Osteocyte (in vitro differentiated cells): ENCODE measurements around the gene DGKD. TPM values are rescaled to one million over a fixed set of nuclear protein-coding genes. Genes with fewer than 3 reads are reported as not detected.

Experiments
- DNase-seq: peaks from one replicate; pipeline ENCODE4 v3.0.0; 2021; ENCODE audit warnings: mixed read lengths; ENCODE audit not compliant: unreplicated experiment; ENCODE audit errors: extremely low spot score
- H3K27ac Mint-ChIP-seq: one replicate; pipeline ENCODE4 v1.8.0; 2021; ENCODE audit warnings: mild to moderate bottlenecking, mixed read lengths; ENCODE audit not compliant: unreplicated experiment
- H3K27me3 Mint-ChIP-seq: one replicate; pipeline ENCODE4 v1.8.0; 2021; ENCODE audit warnings: mixed read lengths; ENCODE audit not compliant: unreplicated experiment
- H3K36me3 Mint-ChIP-seq: one replicate; pipeline ENCODE4 v1.8.0; 2021; ENCODE audit warnings: mixed read lengths; ENCODE audit not compliant: unreplicated experiment
- H3K4me1 Mint-ChIP-seq: one replicate; pipeline ENCODE4 v1.8.0; 2021; ENCODE audit warnings: mixed read lengths; ENCODE audit not compliant: unreplicated experiment
- H3K4me3 Mint-ChIP-seq: one replicate; pipeline ENCODE4 v1.8.0; 2021; ENCODE audit warnings: mild to moderate bottlenecking, moderate library complexity, mixed read lengths; ENCODE audit not compliant: unreplicated experiment
- H3K9me3 Mint-ChIP-seq: one replicate; pipeline ENCODE4 v1.8.0; 2021; ENCODE audit warnings: mixed read lengths; ENCODE audit not compliant: unreplicated experiment
- total RNA-seq: library from RNA; stranded (reverse); gene quantifications from 2 replicates; pipeline ENCODE4 v1.2.1, GENCODE V29; 2021
- TF ChIP-seq, protein P1 (sequence below): fragments of 200-600 bp; sonication (generic); IDR thresholded peaks from 2 replicates; pipeline ENCODE4 v1.5.0; 2021; ENCODE audit warnings: antibody characterized with exemption, mild to moderate bottlenecking, moderate library complexity

The DGKD gene
- total RNA-seq, 1 donor from 2014 or later, result 70.5 TPM

DNA sequence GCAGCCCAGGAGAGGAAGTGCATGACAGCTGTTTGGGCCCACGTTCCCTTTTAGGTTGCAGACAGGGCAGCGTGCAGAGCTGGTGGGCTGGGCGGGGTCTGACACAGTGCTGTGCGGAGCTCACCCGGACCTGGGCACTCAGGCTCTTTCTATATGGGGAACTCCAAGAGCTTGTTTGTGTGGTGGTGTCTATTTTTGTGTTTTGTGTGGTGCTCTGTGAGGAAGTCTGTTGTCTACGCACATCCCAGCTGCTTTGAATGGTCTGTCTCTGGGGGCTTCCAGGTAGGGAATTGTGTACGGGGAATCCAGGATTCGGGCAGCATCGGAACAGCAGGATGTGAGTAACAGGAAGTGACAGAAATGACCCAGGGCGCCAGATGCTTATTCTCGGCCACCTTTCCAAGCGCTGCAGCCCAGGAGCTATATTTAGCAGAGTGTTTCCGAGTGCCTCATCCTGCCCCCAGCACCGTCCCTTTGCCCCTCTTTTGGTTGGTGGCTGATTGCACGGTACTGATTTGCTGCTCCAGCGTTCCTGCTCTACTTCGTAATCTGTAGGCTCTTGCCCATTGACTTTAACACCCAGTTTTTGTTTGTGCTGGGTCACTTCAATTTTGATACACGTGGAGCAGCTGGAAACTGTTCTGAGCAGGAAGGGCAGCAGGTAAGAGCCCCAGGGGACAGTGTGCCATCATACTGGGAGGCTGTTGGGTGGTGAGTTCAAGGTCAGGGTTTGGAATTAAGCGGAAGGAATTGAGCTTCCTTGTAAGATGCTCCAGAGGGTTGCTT is 64.7 kb downstream of the DGKD start:
- Mint-ChIP-seq H3K9me3 (no peaks in the 10 kb centered on the region), H3K4me1 (peaks cover 84% of the 10 kb centered on the region), H3K36me3 (peaks cover 2% of the 10 kb centered on the region), H3K4me3 (no peak overlapping the region), H3K27ac (peak overlapping the region; percentile 92), H3K27me3 (no peaks in the 10 kb centered on the region)
- TF ChIP-seq, protein P1, sequence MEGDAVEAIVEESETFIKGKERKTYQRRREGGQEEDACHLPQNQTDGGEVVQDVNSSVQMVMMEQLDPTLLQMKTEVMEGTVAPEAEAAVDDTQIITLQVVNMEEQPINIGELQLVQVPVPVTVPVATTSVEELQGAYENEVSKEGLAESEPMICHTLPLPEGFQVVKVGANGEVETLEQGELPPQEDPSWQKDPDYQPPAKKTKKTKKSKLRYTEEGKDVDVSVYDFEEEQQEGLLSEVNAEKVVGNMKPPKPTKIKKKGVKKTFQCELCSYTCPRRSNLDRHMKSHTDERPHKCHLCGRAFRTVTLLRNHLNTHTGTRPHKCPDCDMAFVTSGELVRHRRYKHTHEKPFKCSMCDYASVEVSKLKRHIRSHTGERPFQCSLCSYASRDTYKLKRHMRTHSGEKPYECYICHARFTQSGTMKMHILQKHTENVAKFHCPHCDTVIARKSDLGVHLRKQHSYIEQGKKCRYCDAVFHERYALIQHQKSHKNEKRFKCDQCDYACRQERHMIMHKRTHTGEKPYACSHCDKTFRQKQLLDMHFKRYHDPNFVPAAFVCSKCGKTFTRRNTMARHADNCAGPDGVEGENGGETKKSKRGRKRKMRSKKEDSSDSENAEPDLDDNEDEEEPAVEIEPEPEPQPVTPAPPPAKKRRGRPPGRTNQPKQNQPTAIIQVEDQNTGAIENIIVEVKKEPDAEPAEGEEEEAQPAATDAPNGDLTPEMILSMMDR, result no peak
- peak; percentile 60 for DNase-seq

DNA sequence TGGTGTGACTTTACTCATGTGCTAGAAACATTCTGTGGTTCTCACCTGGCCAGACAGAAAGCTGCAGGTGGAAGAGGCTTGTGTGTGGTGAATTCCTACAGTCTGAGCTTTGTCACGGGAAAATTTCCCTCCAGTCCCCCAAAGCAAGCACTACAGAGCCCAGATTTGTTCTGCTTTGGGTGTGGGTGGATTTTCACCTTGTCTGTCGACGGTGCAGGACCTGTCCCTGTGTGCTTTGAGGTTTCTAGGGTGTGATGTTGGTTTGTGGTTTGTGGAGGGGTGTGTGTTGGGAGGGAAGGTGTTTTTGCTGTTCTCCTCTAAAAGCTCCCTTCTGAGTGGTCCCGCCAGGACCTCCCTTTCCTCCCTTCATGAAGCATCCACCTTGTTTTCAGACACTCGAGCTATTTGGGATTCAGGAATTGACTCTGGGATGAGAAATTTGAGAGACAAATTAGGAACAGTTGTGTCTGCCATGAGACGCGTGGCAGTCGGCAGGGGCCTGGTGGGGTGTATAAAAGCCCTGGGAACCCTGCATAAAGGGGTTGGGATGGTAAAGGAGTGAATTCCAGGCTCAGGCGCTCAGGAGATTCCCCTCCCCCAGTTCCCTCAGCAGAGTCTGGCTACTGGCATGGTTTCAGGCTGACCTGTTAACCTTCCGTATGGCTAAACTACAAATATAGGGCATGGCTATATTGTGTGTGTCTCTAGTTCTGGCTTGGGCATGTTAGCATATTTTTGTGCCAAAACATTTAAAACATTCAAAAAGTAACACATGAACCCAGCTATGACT is 65.5 kb downstream of the DGKD start:
- Mint-ChIP-seq H3K9me3 (no peaks in the 10 kb centered on the region), H3K36me3 (peaks cover 4% of the 10 kb centered on the region), H3K4me1 (peaks cover 81% of the 10 kb centered on the region), H3K4me3 (peak overlapping the region; percentile 10), H3K27me3 (no peaks in the 10 kb centered on the region), H3K27ac (peak overlapping the region; percentile 92)
- DNase-seq, result peak; percentile 44
- TF ChIP-seq, protein P1, result no peak

DNA sequence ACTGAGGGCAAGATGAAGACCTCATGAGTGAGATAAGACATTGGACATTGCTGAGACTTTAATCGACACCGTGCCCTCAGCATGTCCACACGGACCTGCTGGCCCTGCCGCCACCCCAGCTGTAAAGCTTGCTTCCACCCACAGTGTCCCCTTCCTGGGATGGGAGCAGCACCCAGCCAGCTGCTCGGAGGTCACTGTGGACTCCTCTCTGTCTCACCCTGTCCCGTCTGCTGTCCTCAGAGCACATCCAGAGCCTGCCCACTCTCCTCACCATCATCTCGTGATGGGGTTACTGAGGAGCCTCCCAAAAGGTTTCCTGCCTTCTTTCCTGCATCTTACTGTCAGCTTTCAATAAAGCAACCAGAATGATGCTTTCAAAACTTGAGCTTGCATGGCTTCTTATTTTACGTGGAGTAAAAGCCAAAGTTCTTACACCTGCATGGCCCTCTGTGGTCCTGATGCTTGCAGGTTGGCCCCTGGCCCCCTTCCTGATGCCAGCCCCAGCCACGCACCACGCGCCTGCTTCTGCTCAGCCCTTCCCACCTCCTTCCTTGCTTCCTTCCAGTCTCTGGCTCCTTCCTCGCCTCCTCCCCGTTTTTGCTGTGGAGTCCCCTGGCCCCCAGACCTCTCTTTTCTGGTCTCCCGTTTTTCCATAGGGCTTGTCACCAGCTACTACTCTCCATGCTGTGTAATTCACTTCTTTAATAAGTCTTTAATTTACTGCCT is 67.0 kb downstream of the DGKD start:
- peak; percentile 57 for DNase-seq
- peak overlapping the region; percentile 92 for H3K27ac Mint-ChIP-seq
- H3K4me1 Mint-ChIP-seq, result peaks cover 75% of the 10 kb centered on the region
- no peaks in the 10 kb centered on the region for H3K9me3 Mint-ChIP-seq
- TF ChIP-seq, protein P1, result no peak
- H3K4me3 Mint-ChIP-seq, result no peak overlapping the region
- peaks cover 2% of the 10 kb centered on the region for H3K36me3 Mint-ChIP-seq
- H3K27me3 Mint-ChIP-seq, result no peaks in the 10 kb centered on the region

DNA sequence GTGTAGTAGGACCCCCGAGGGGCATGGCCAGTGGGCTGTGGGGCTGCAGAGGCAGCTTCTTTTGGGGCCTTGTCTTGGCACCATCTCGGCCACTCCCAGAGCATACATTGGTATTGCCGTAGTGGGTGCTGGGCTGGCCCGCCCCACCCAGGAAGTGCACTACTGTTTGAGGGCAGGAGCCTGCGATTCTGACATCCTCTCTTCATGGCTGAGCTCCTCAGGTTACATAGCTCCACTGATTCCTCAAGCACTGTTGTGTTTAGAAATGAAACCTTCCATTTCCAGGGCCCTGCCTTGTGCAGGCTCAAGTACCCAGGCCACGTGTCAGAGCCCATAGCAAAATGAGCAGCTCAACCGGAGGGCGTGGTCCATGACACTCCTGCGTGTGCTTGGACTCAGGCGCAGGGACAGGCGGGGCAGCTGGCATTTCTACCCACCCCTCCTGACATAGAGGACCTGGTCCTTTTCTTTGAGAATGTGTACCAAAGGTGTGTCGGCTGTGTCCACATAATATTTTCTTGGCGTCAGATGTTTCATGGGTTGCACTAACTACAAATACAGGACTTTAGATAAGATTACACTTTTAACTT is 67.9 kb downstream of the DGKD start:
- TF ChIP-seq, protein P1, result no peak
- H3K27ac Mint-ChIP-seq, result peak overlapping the region; percentile 92
- peaks cover 73% of the 10 kb centered on the region for H3K4me1 Mint-ChIP-seq
- peak; percentile 77 for DNase-seq
- no peak overlapping the region for H3K4me3 Mint-ChIP-seq
- H3K9me3 Mint-ChIP-seq, result peaks cover 4% of the 10 kb centered on the region
- H3K27me3 Mint-ChIP-seq, result no peaks in the 10 kb centered on the region
- H3K36me3 Mint-ChIP-seq, result peaks cover 9% of the 10 kb centered on the region
